WTC11 (cell line): Measurements from ENCODE around the gene BCAP29. TPM values are rescaled to one million over a fixed set of nuclear protein-coding genes. Genes with fewer than 3 reads are reported as not detected.

ENCODE experiments used
- ATF1 ChIP-seq: sonication (generic); formaldehyde crosslinking; IDR thresholded peaks from 2 replicates; pipeline ENCODE4 v1.8.1; 2023; ENCODE audit warnings: mild to moderate bottlenecking, moderate library complexity, missing genetic modification reagents
- CREB1 ChIP-seq: sonication (generic); formaldehyde crosslinking; IDR thresholded peaks from 2 replicates; pipeline ENCODE4 v1.8.0; 2023; ENCODE audit warnings: mild to moderate bottlenecking, missing genetic modification reagents
- EMX1 ChIP-seq: fragments of 250-450 bp; sonication (Bioruptor Pico); IDR thresholded peaks from 2 replicates; pipeline ENCODE4 v1.8.0; 2021; ENCODE audit warnings: mild to moderate bottlenecking
- FOXK1 ChIP-seq: sonication (generic); formaldehyde crosslinking; IDR thresholded peaks from 2 replicates; pipeline ENCODE4 v1.8.0; 2022; ENCODE audit warnings: mild to moderate bottlenecking, moderate library complexity, missing genetic modification reagents
- JAZF1 ChIP-seq: fragments of 250-450 bp; sonication (Bioruptor Pico); IDR thresholded peaks from 2 replicates; pipeline ENCODE4 v1.9.0; 2021; ENCODE audit warnings: moderate library complexity, mild to moderate bottlenecking, inconsistent platforms
- JUN ChIP-seq: sonication (generic); formaldehyde crosslinking; IDR thresholded peaks from 2 replicates; pipeline ENCODE4 v1.8.0; 2023; ENCODE audit warnings: mild to moderate bottlenecking, missing genetic modification reagents
- MYBL2 ChIP-seq: sonication (generic); formaldehyde crosslinking; IDR thresholded peaks from 2 replicates; pipeline ENCODE4 v1.8.1; 2023; ENCODE audit warnings: mild to moderate bottlenecking, moderate library complexity, missing genetic modification reagents
- NFYB ChIP-seq: sonication (generic); formaldehyde crosslinking; conservative IDR thresholded peaks from 2 replicates; pipeline ENCODE4 v1.8.0; 2022; ENCODE audit warnings: low read depth, missing genetic modification reagents
- NR2C2 ChIP-seq: sonication (generic); formaldehyde crosslinking; IDR thresholded peaks from 2 replicates; pipeline ENCODE4 v1.8.0; 2022; ENCODE audit warnings: mild to moderate bottlenecking, missing genetic modification reagents
- SOX15 ChIP-seq: fragments of 250-450 bp; sonication (Bioruptor Pico); IDR thresholded peaks from 2 replicates; pipeline ENCODE4 v1.9.0; 2021; ENCODE audit warnings: mild to moderate bottlenecking
- TEAD1 ChIP-seq: sonication (generic); formaldehyde crosslinking; IDR thresholded peaks from 2 replicates; pipeline ENCODE4 v1.8.0; 2022; ENCODE audit warnings: mild to moderate bottlenecking, missing genetic modification reagents
- ZBTB21 ChIP-seq: sonication (generic); formaldehyde crosslinking; IDR thresholded peaks from 2 replicates; pipeline ENCODE4 v1.8.1; 2023; ENCODE audit warnings: mild to moderate bottlenecking, missing genetic modification reagents, borderline replicate concordance
- ZNF396 ChIP-seq: fragments of 250-450 bp; sonication (Bioruptor Pico); IDR thresholded peaks from 2 replicates; pipeline ENCODE4 v1.8.0; 2021; ENCODE audit warnings: mild to moderate bottlenecking, moderate library complexity, borderline replicate concordance
- total RNA-seq: library from RNA; stranded (reverse); gene quantifications from 3 replicates; pipeline ENCODE4 v1.2.3, GENCODE V29; 2021
- TF ChIP-seq, protein P1 (sequence below): sonication (generic); formaldehyde crosslinking; IDR thresholded peaks from 2 replicates; pipeline ENCODE4 v1.8.0; 2022; ENCODE audit warnings: missing genetic modification reagents
- TF ChIP-seq, protein P2 (sequence below): sonication (generic); formaldehyde crosslinking; IDR thresholded peaks from 2 replicates; pipeline ENCODE4 v1.8.0; 2023; ENCODE audit warnings: missing genetic modification reagents
- TF ChIP-seq, protein P3 (sequence below): sonication (generic); formaldehyde crosslinking; IDR thresholded peaks from 2 replicates; pipeline ENCODE4 v1.8.1; 2023; ENCODE audit warnings: mild to moderate bottlenecking, moderate library complexity, missing genetic modification reagents
- TF ChIP-seq, protein P4 (sequence below): sonication (generic); formaldehyde crosslinking; IDR thresholded peaks from 2 replicates; pipeline ENCODE4 v1.8.0; 2023; ENCODE audit warnings: missing genetic modification reagents, mild to moderate bottlenecking, borderline replicate concordance
- TF ChIP-seq, protein P5 (sequence below): sonication (generic); formaldehyde crosslinking; IDR thresholded peaks from 2 replicates; pipeline ENCODE4 v1.8.1; 2023; ENCODE audit warnings: mild to moderate bottlenecking, missing genetic modification reagents
- TF ChIP-seq, protein P6 (sequence below): sonication (generic); formaldehyde crosslinking; conservative IDR thresholded peaks from 2 replicates; pipeline ENCODE4 v1.8.1; 2023; ENCODE audit warnings: mild to moderate bottlenecking, low read depth, missing genetic modification reagents, moderate library complexity
- TF ChIP-seq, protein P7 (sequence below): sonication (generic); formaldehyde crosslinking; IDR thresholded peaks from 2 replicates; pipeline ENCODE4 v1.8.0; 2022; ENCODE audit warnings: mild to moderate bottlenecking, missing genetic modification reagents

The BCAP29 gene
- total RNA-seq, 1 experiment from 2014 or later, result 14.5 TPM

DNA sequence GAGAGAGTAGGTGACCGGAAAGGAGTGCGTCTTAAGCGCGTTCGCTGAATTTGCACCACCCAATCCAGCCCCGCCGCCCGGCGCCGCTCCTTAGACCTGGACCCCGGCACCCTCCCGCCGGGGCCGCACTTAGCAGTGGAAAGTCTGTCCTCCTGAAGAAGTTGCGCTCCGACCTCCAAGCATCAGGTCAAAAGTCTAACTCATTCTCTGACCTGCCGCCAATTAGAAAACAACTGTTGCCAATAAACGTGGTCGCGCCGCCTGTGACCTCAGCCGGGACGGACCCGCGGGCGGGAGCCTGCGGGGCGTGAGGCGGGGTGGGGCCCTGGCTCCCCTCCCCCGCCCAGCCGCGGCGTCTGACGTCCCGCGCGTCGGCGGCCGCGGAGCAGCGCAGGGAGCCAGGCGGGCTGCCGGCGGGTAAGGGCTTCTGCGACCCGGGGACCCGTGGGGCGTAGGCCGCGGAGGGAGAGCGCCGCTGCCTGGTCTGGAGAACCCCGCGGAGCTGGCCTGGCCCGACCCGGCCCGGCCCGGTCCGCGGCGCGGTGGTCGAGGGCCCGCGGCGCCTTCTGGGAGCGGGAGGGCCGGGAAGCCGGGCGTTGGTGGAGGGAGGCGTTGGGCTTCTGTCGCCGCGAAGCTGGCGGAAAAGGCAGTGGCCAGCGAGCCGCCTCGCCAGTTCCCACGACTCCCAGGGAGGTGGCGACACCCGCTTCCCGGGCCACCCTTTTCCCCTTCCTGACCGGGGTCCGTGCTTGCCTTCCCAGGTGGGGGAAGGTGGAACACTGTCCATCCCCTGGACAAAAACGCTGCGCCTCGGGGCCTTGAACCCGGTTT, at the start of gene BCAP29 (continued):
- TF ChIP-seq, protein P1, sequence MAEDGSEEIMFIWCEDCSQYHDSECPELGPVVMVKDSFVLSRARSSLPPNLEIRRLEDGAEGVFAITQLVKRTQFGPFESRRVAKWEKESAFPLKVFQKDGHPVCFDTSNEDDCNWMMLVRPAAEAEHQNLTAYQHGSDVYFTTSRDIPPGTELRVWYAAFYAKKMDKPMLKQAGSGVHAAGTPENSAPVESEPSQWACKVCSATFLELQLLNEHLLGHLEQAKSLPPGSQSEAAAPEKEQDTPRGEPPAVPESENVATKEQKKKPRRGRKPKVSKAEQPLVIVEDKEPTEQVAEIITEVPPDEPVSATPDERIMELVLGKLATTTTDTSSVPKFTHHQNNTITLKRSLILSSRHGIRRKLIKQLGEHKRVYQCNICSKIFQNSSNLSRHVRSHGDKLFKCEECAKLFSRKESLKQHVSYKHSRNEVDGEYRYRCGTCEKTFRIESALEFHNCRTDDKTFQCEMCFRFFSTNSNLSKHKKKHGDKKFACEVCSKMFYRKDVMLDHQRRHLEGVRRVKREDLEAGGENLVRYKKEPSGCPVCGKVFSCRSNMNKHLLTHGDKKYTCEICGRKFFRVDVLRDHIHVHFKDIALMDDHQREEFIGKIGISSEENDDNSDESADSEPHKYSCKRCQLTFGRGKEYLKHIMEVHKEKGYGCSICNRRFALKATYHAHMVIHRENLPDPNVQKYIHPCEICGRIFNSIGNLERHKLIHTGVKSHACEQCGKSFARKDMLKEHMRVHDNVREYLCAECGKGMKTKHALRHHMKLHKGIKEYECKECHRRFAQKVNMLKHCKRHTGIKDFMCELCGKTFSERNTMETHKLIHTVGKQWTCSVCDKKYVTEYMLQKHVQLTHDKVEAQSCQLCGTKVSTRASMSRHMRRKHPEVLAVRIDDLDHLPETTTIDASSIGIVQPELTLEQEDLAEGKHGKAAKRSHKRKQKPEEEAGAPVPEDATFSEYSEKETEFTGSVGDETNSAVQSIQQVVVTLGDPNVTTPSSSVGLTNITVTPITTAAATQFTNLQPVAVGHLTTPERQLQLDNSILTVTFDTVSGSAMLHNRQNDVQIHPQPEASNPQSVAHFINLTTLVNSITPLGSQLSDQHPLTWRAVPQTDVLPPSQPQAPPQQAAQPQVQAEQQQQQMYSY, result no peak
- 0 out of 2 replicates have a peak, but pooled peaks have one; percentile 71 for TF ChIP-seq ATF1
- peak; percentile 57; the same call in 1 of the 2 replicates for TF ChIP-seq JUN (CRISPR knock-in tag)
- no peak for TF ChIP-seq SOX15 (CRISPR knock-in tag)
- peak; percentile 48; the same call in 1 of the 2 replicates for TF ChIP-seq TEAD1 (CRISPR knock-in tag)
- no peak for TF ChIP-seq NFYB (CRISPR knock-in tag)
- TF ChIP-seq, protein P2, sequence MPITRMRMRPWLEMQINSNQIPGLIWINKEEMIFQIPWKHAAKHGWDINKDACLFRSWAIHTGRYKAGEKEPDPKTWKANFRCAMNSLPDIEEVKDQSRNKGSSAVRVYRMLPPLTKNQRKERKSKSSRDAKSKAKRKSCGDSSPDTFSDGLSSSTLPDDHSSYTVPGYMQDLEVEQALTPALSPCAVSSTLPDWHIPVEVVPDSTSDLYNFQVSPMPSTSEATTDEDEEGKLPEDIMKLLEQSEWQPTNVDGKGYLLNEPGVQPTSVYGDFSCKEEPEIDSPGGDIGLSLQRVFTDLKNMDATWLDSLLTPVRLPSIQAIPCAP (CRISPR knock-in tag), result no peak
- TF ChIP-seq, protein P3, sequence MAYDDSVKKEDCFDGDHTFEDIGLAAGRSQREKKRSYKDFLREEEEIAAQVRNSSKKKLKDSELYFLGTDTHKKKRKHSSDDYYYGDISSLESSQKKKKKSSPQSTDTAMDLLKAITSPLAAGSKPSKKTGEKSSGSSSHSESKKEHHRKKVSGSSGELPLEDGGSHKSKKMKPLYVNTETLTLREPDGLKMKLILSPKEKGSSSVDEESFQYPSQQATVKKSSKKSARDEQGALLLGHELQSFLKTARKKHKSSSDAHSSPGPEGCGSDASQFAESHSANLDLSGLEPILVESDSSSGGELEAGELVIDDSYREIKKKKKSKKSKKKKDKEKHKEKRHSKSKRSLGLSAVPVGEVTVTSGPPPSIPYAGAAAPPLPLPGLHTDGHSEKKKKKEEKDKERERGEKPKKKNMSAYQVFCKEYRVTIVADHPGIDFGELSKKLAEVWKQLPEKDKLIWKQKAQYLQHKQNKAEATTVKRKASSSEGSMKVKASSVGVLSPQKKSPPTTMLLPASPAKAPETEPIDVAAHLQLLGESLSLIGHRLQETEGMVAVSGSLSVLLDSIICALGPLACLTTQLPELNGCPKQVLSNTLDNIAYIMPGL (CRISPR knock-in tag), result peak; percentile 74
- no peak for TF ChIP-seq ZBTB21
- peak; percentile 51; the same call in 1 of the 2 replicates for TF ChIP-seq FOXK1 (CRISPR knock-in tag)
- no peak for TF ChIP-seq ZNF396
- TF ChIP-seq EMX1, result peak; percentile 35; the same call in 1 of the 2 replicates
- TF ChIP-seq, protein P4, sequence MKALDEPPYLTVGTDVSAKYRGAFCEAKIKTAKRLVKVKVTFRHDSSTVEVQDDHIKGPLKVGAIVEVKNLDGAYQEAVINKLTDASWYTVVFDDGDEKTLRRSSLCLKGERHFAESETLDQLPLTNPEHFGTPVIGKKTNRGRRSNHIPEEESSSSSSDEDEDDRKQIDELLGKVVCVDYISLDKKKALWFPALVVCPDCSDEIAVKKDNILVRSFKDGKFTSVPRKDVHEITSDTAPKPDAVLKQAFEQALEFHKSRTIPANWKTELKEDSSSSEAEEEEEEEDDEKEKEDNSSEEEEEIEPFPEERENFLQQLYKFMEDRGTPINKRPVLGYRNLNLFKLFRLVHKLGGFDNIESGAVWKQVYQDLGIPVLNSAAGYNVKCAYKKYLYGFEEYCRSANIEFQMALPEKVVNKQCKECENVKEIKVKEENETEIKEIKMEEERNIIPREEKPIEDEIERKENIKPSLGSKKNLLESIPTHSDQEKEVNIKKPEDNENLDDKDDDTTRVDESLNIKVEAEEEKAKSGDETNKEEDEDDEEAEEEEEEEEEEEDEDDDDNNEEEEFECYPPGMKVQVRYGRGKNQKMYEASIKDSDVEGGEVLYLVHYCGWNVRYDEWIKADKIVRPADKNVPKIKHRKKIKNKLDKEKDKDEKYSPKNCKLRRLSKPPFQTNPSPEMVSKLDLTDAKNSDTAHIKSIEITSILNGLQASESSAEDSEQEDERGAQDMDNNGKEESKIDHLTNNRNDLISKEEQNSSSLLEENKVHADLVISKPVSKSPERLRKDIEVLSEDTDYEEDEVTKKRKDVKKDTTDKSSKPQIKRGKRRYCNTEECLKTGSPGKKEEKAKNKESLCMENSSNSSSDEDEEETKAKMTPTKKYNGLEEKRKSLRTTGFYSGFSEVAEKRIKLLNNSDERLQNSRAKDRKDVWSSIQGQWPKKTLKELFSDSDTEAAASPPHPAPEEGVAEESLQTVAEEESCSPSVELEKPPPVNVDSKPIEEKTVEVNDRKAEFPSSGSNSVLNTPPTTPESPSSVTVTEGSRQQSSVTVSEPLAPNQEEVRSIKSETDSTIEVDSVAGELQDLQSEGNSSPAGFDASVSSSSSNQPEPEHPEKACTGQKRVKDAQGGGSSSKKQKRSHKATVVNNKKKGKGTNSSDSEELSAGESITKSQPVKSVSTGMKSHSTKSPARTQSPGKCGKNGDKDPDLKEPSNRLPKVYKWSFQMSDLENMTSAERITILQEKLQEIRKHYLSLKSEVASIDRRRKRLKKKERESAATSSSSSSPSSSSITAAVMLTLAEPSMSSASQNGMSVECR (CRISPR knock-in tag), result no peak
- TF ChIP-seq, protein P5, sequence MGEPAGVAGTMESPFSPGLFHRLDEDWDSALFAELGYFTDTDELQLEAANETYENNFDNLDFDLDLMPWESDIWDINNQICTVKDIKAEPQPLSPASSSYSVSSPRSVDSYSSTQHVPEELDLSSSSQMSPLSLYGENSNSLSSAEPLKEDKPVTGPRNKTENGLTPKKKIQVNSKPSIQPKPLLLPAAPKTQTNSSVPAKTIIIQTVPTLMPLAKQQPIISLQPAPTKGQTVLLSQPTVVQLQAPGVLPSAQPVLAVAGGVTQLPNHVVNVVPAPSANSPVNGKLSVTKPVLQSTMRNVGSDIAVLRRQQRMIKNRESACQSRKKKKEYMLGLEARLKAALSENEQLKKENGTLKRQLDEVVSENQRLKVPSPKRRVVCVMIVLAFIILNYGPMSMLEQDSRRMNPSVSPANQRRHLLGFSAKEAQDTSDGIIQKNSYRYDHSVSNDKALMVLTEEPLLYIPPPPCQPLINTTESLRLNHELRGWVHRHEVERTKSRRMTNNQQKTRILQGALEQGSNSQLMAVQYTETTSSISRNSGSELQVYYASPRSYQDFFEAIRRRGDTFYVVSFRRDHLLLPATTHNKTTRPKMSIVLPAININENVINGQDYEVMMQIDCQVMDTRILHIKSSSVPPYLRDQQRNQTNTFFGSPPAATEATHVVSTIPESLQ (CRISPR knock-in tag), result no peak
- TF ChIP-seq MYBL2 (CRISPR knock-in tag), result no peak
- no peak for TF ChIP-seq NR2C2
- TF ChIP-seq JAZF1 (CRISPR knock-in tag), result no peak
- TF ChIP-seq, protein P6, sequence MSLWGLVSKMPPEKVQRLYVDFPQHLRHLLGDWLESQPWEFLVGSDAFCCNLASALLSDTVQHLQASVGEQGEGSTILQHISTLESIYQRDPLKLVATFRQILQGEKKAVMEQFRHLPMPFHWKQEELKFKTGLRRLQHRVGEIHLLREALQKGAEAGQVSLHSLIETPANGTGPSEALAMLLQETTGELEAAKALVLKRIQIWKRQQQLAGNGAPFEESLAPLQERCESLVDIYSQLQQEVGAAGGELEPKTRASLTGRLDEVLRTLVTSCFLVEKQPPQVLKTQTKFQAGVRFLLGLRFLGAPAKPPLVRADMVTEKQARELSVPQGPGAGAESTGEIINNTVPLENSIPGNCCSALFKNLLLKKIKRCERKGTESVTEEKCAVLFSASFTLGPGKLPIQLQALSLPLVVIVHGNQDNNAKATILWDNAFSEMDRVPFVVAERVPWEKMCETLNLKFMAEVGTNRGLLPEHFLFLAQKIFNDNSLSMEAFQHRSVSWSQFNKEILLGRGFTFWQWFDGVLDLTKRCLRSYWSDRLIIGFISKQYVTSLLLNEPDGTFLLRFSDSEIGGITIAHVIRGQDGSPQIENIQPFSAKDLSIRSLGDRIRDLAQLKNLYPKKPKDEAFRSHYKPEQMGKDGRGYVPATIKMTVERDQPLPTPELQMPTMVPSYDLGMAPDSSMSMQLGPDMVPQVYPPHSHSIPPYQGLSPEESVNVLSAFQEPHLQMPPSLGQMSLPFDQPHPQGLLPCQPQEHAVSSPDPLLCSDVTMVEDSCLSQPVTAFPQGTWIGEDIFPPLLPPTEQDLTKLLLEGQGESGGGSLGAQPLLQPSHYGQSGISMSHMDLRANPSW (CRISPR knock-in tag), result no peak
- TF ChIP-seq, protein P7, sequence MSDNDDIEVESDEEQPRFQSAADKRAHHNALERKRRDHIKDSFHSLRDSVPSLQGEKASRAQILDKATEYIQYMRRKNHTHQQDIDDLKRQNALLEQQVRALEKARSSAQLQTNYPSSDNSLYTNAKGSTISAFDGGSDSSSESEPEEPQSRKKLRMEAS (CRISPR knock-in tag), result no peak; the same call in 1 of the 2 replicates
- TF ChIP-seq CREB1, result no peak
